MV-4-11 (cell line): Measurements from ENCODE around the gene MAT1A.
"Not testable (repeated sequence)": the region's sequence is repeated elsewhere in the genome, so short reads cannot be mapped to it uniquely, and the experiment has no call there.

ENCODE experiments used
- DNase-seq: peaks from one replicate; lab custom pipeline; 2025; lab: John Stamatoyannopoulos, UW

The MAT1A gene

GRCh38 chr10:80223031-80223419, 66.4 kb downstream of the MAT1A start:
- not testable (repeated sequence) for DNase-seq
